ENCODE data around the gene WDR7. TPM values are rescaled to one million over a fixed set of nuclear protein-coding genes. Genes with fewer than 3 reads are reported as not detected.

Gene WDR7
- total and polyA plus RNA-seq, 2 experiments from 2014 or later, result 5.9 to 19.0 TPM

DNA sequence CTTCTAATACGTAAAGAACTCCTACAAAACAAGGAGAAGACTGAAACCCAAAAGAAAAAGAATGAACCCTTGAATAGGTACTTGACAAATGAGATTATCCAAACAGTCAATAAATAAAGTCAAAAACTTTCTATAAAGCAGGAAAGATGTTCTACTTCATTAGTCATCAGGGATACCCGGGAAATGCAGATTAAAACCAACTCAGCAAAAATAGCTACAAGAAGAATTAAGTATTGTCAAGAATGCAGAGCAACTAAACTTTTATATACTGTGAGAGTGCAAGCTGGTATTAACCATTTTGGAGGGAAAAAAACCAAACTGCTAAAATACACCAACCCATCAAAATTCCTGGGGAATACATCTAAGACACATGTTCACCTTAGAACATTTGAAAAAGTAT is 23.2 kb upstream of the WDR7 start:
- Histone ChIP-seq H3K79me2 (peaks cover 98% of the 10 kb centered on the region), H4K20me1 (ENCODE audit: insufficient read depth, poor library complexity, severe bottlenecking) (peaks cover 80% of the 10 kb centered on the region), H3K4me2 (no peak overlapping the region), H3K4me1 (ENCODE audit: insufficient read depth) (peaks cover 23% of the 10 kb centered on the region), H3K27ac (no peak overlapping the region), H3K9me3 (ENCODE audit: low read depth) (no peaks in the 10 kb centered on the region), H3K36me3 (replicated peaks; ENCODE audit: insufficient read depth, low read depth) (peaks cover 4% of the 10 kb centered on the region), H3K4me3 (no peak overlapping the region), H2AFZ (no peak overlapping the region), H3K9me2 (replicated peaks; ENCODE audit: insufficient read depth) (no peaks in the 10 kb centered on the region), H3K27me3 (no peaks in the 10 kb centered on the region)
- TF ChIP-seq EZH2phosphoT487 (IDR thresholded peaks at IDR 0.05; ENCODE audit: low read depth, severe bottlenecking, unreplicated experiment) (no peak), CTCF (IDR thresholded peaks at IDR 0.05; ENCODE audit: poor library complexity) (no peak), EZH2 (IDR thresholded peaks at IDR 0.05; ENCODE audit: borderline replicate concordance) (no peak)
- DNase-seq (ENCODE audit: low spot score), result no peak
- 79% methylated on average over 2 of the region's 2 CpGs for WGBS (ENCODE audit: low lambda C conversion rate, missing lambda C conversion rate)

DNA sequence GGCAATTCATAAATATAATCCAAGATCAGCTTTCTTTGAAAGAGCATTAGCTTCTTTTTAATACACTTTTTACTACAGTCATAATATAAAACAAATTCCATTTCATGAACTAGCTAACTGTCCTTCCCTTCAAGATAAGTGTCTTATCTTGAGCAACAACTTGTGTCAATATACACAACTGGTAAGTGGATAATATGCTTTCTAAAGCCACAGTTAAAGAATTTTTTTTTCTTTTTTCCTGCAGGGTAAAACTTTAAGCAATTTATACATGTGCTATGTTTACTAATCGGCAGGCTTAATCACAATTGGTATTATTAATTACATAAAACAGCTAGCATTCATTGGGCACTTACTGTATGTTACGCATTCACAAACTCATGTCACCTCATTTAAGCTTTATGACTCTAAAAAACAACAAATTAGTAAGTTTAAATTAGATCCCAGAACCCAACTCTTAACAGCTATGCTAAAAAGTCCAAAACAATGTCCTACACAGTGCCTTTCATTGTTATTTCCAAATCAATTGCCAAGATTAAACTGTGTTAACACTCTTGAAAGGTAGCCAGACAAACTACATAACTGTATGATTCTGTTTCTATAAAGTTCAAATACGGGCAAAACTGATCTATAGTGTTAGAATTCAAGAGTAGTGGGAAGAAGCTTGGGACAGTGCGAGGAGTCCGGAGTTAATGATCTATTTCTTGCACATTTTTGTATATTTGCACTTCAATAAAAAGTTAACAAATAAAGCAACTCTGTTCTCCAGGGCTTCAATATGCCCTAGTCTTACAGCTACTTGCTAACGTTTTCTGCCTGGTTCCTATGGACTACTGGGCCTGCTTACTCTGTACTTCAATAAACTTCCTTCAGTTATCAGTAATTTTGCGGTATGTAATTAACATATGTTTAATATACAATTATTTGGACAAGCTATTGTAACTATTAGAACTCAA is 18.8 kb upstream of the WDR7 start:
- H4K20me1 ChIP-seq (ENCODE audit: insufficient read depth, poor library complexity, severe bottlenecking), result peaks cover 87% of the 10 kb centered on the region
- H3K79me2 ChIP-seq, result peaks cover 98% of the 10 kb centered on the region
- H3K27me3 ChIP-seq, result no peaks in the 10 kb centered on the region
- 79% methylated on average over 7 of the region's 7 CpGs for WGBS (ENCODE audit: low lambda C conversion rate, missing lambda C conversion rate)
- peak overlapping the region; percentile 28 for H3K27ac ChIP-seq
- H3K36me3 ChIP-seq (replicated peaks; ENCODE audit: insufficient read depth, low read depth), result no peaks in the 10 kb centered on the region
- peaks cover 32% of the 10 kb centered on the region for H3K4me1 ChIP-seq (ENCODE audit: insufficient read depth)
- H2AFZ ChIP-seq, result no peak overlapping the region
- no peaks in the 10 kb centered on the region for H3K9me3 ChIP-seq (ENCODE audit: low read depth)
- TF ChIP-seq EZH2 (IDR thresholded peaks at IDR 0.05; ENCODE audit: borderline replicate concordance), result no peak
- no peak for TF ChIP-seq EZH2phosphoT487 (IDR thresholded peaks at IDR 0.05; ENCODE audit: low read depth, severe bottlenecking, unreplicated experiment)
- TF ChIP-seq CTCF (IDR thresholded peaks at IDR 0.05; ENCODE audit: poor library complexity), result no peak
- H3K9me2 ChIP-seq (replicated peaks; ENCODE audit: insufficient read depth), result no peaks in the 10 kb centered on the region
- no peak for DNase-seq (ENCODE audit: low spot score)
- H3K4me3 ChIP-seq, result no peak overlapping the region
- peak overlapping the region; percentile 65 for H3K4me2 ChIP-seq

DNA sequence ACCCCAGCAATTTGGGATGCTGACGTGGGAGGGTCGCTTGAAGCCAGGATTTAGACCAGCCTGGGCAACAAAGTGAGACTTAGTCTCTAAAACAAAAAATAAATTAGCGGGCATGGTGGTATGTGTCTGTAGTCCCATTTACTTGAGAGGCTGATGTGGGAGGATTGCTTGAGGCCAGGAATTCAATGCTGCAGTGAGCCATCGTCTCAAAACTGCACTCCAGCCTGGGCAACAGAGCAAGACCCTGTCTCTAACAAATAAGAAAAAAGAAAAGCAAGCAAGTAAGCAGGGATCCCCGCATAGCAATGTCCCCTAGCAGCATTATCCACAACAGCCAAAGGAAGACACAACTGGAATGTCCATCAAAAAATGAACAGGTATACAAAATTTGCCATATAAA is 16.2 kb upstream of the WDR7 start:
- Histone ChIP-seq H3K4me1 (ENCODE audit: insufficient read depth) (peaks cover 32% of the 10 kb centered on the region), H3K9me2 (replicated peaks; ENCODE audit: insufficient read depth) (no peaks in the 10 kb centered on the region), H3K79me2 (peaks cover 79% of the 10 kb centered on the region), H3K36me3 (replicated peaks; ENCODE audit: insufficient read depth, low read depth) (no peaks in the 10 kb centered on the region), H3K4me3 (no peak overlapping the region), H3K9me3 (ENCODE audit: low read depth) (no peaks in the 10 kb centered on the region), H3K27ac (no peak overlapping the region), H3K27me3 (no peaks in the 10 kb centered on the region), H2AFZ (no peak overlapping the region), H4K20me1 (ENCODE audit: insufficient read depth, poor library complexity, severe bottlenecking) (peaks cover 66% of the 10 kb centered on the region), H3K4me2 (peak overlapping the region; percentile 82)
- no peak for TF ChIP-seq EZH2 (IDR thresholded peaks at IDR 0.05; ENCODE audit: borderline replicate concordance)
- TF ChIP-seq CTCF (IDR thresholded peaks at IDR 0.05; ENCODE audit: poor library complexity), result no peak
- TF ChIP-seq EZH2phosphoT487 (IDR thresholded peaks at IDR 0.05; ENCODE audit: low read depth, severe bottlenecking, unreplicated experiment), result no peak
- DNase-seq (ENCODE audit: low spot score), result no peak
- 95% methylated on average over 5 of the region's 5 CpGs for WGBS (ENCODE audit: low lambda C conversion rate, missing lambda C conversion rate)
